Activated naive CD8-positive, alpha-beta T cell treated with anti-CD3 and anti-CD28 coated beads for 36 hours (primary cell): Measurements from ENCODE around the gene TDRD3. TPM values are rescaled to one million over a fixed set of nuclear protein-coding genes. Genes with fewer than 3 reads are reported as not detected.

ENCODE experiments used
- DNase-seq: peaks from one replicate; pipeline ENCODE4 v3.0.0; 2021
- H3K27ac Mint-ChIP-seq: one replicate; pipeline ENCODE4 v1.8.0; 2022; ENCODE audit warnings: mild to moderate bottlenecking, moderate library complexity, mixed read lengths
- H3K27me3 Mint-ChIP-seq: one replicate; pipeline ENCODE4 v1.8.0; 2022; ENCODE audit warnings: mild to moderate bottlenecking, mixed read lengths
- H3K36me3 Mint-ChIP-seq: one replicate; pipeline ENCODE4 v1.8.0; 2021; ENCODE audit warnings: mild to moderate bottlenecking, mixed read lengths
- H3K4me1 Mint-ChIP-seq: one replicate; pipeline ENCODE4 v1.8.0; 2021; ENCODE audit warnings: mixed read lengths
- H3K4me3 Mint-ChIP-seq: one replicate; pipeline ENCODE4 v1.8.0; 2022; ENCODE audit warnings: mild to moderate bottlenecking, moderate library complexity, mixed read lengths
- H3K9me3 Mint-ChIP-seq: one replicate; pipeline ENCODE4 v1.8.0; 2022; ENCODE audit warnings: mixed read lengths
- total RNA-seq, 2 experiments: library from RNA; stranded (reverse); gene quantifications; one replicate each; pipeline ENCODE4 v1.2.3, GENCODE V29; 2021

Gene TDRD3
- total RNA-seq, 2 experiments from 2014 or later = 19.2 to 19.9 TPM

- Mint-ChIP-seq H3K4me3 (no peak overlapping the region), H3K4me1 (no peaks in the 10 kb centered on the region), H3K27me3 (no peaks in the 10 kb centered on the region), H3K36me3 (peaks cover 8% of the 10 kb centered on the region), H3K27ac (no peak overlapping the region), H3K9me3 (no peaks in the 10 kb centered on the region)
- no peak for DNase-seq
Observed at GRCh38 chr13:60562096-60562780, 165.2 kb downstream of the TDRD3 start.

GRCh38 chr13:60571571-60571970, 174.6 kb downstream of the TDRD3 start:
- DNase-seq = no peak
- H3K9me3 Mint-ChIP-seq = peaks cover 2% of the 10 kb centered on the region
- no peaks in the 10 kb centered on the region for H3K27me3 Mint-ChIP-seq
- peaks cover 50% of the 10 kb centered on the region for H3K36me3 Mint-ChIP-seq
- H3K27ac Mint-ChIP-seq = peak overlapping the region; percentile 53
- no peak overlapping the region for H3K4me3 Mint-ChIP-seq
- H3K4me1 Mint-ChIP-seq = peaks cover 3% of the 10 kb centered on the region

GRCh38 chr13:60572003-60572798, 175.2 kb downstream of the TDRD3 start:
- Mint-ChIP-seq H3K4me3 (no peak overlapping the region), H3K9me3 (peaks cover 2% of the 10 kb centered on the region), H3K36me3 (peaks cover 46% of the 10 kb centered on the region), H3K27ac (peak overlapping the region; percentile 53), H3K27me3 (no peaks in the 10 kb centered on the region), H3K4me1 (peaks cover 3% of the 10 kb centered on the region)
- no peak for DNase-seq

GRCh38 chr13:60572855-60573254, 175.8 kb downstream of the TDRD3 start:
- H3K9me3 Mint-ChIP-seq = peaks cover 2% of the 10 kb centered on the region
- peaks cover 41% of the 10 kb centered on the region for H3K36me3 Mint-ChIP-seq
- H3K4me3 Mint-ChIP-seq = no peak overlapping the region
- peaks cover 3% of the 10 kb centered on the region for H3K4me1 Mint-ChIP-seq
- no peaks in the 10 kb centered on the region for H3K27me3 Mint-ChIP-seq
- no peak overlapping the region for H3K27ac Mint-ChIP-seq
- DNase-seq = no peak

GRCh38 chr13:60574735-60575134, 177.7 kb downstream of the TDRD3 start:
- Mint-ChIP-seq H3K36me3 (peaks cover 25% of the 10 kb centered on the region), H3K27me3 (no peaks in the 10 kb centered on the region), H3K4me3 (no peak overlapping the region), H3K9me3 (no peaks in the 10 kb centered on the region), H3K27ac (no peak overlapping the region), H3K4me1 (peaks cover 3% of the 10 kb centered on the region)
- DNase-seq = no peak

GRCh38 chr13:60575142-60575541, 178.1 kb downstream of the TDRD3 start:
- Mint-ChIP-seq H3K4me3 (no peak overlapping the region), H3K27me3 (no peaks in the 10 kb centered on the region), H3K27ac (no peak overlapping the region), H3K36me3 (peaks cover 23% of the 10 kb centered on the region), H3K9me3 (no peaks in the 10 kb centered on the region), H3K4me1 (peaks cover 3% of the 10 kb centered on the region)
- DNase-seq = no peak

- Mint-ChIP-seq H3K9me3 (no peaks in the 10 kb centered on the region), H3K36me3 (peaks cover 12% of the 10 kb centered on the region), H3K4me1 (no peaks in the 10 kb centered on the region), H3K27me3 (no peaks in the 10 kb centered on the region), H3K27ac (no peak overlapping the region), H3K4me3 (no peak overlapping the region)
- no peak for DNase-seq
Observed at GRCh38 chr13:60577761-60578160, 180.7 kb downstream of the TDRD3 start.

GRCh38 chr13:60583196-60583888, 186.3 kb downstream of the TDRD3 start:
- no peak overlapping the region for H3K4me3 Mint-ChIP-seq

GRCh38 chr13:60583911-60584753, 187.1 kb downstream of the TDRD3 start:
- no peaks in the 10 kb centered on the region for H3K36me3 Mint-ChIP-seq
- no peak overlapping the region for H3K4me3 Mint-ChIP-seq
- H3K9me3 Mint-ChIP-seq = peaks cover 4% of the 10 kb centered on the region
- H3K27me3 Mint-ChIP-seq = no peaks in the 10 kb centered on the region
- peak; percentile 13 for DNase-seq
- no peak overlapping the region for H3K27ac Mint-ChIP-seq
- H3K4me1 Mint-ChIP-seq = peaks cover 5% of the 10 kb centered on the region

More at GRCh38 chr13:60583196-60583888, 186.3 kb downstream of the TDRD3 start:
- Mint-ChIP-seq H3K27me3 (no peaks in the 10 kb centered on the region), H3K27ac (no peak overlapping the region), H3K9me3 (peaks cover 4% of the 10 kb centered on the region), H3K36me3 (no peaks in the 10 kb centered on the region), H3K4me1 (peaks cover 5% of the 10 kb centered on the region)
- DNase-seq = no peak

GRCh38 chr13:60584976-60585375, 188.0 kb downstream of the TDRD3 start:
- no peak for DNase-seq
- Mint-ChIP-seq H3K27ac (no peak overlapping the region), H3K4me1 (peaks cover 5% of the 10 kb centered on the region), H3K27me3 (no peaks in the 10 kb centered on the region), H3K9me3 (peaks cover 4% of the 10 kb centered on the region), H3K4me3 (no peak overlapping the region), H3K36me3 (no peaks in the 10 kb centered on the region)

- no peak for DNase-seq
- Mint-ChIP-seq H3K4me1 (no peaks in the 10 kb centered on the region), H3K9me3 (no peaks in the 10 kb centered on the region), H3K27me3 (no peaks in the 10 kb centered on the region), H3K27ac (no peak overlapping the region), H3K36me3 (no peaks in the 10 kb centered on the region), H3K4me3 (no peak overlapping the region)
Observed at GRCh38 chr13:60590800-60591747, 194.1 kb downstream of the TDRD3 start.

GRCh38 chr13:60603049-60603448, 206.0 kb downstream of the TDRD3 start:
- Mint-ChIP-seq H3K4me1 (no peaks in the 10 kb centered on the region), H3K27me3 (no peaks in the 10 kb centered on the region), H3K36me3 (no peaks in the 10 kb centered on the region), H3K9me3 (no peaks in the 10 kb centered on the region), H3K4me3 (no peak overlapping the region), H3K27ac (no peak overlapping the region)
- DNase-seq = no peak

- no peaks in the 10 kb centered on the region for H3K27me3 Mint-ChIP-seq
- DNase-seq = no peak
- no peaks in the 10 kb centered on the region for H3K36me3 Mint-ChIP-seq
- H3K27ac Mint-ChIP-seq = no peak overlapping the region
- H3K4me3 Mint-ChIP-seq = no peak overlapping the region
- no peaks in the 10 kb centered on the region for H3K4me1 Mint-ChIP-seq
- H3K9me3 Mint-ChIP-seq = no peaks in the 10 kb centered on the region
Observed at GRCh38 chr13:60604058-60604457, 207.0 kb downstream of the TDRD3 start.

- no peaks in the 10 kb centered on the region for H3K4me1 Mint-ChIP-seq
Observed at GRCh38 chr13:60608954-60609353, 211.9 kb downstream of the TDRD3 start.

More at GRCh38 chr13:60608954-60609353, 211.9 kb downstream of the TDRD3 start:
- H3K9me3 Mint-ChIP-seq = no peaks in the 10 kb centered on the region
- H3K27me3 Mint-ChIP-seq = no peaks in the 10 kb centered on the region
- DNase-seq = no peak
- no peaks in the 10 kb centered on the region for H3K36me3 Mint-ChIP-seq
- H3K27ac Mint-ChIP-seq = no peak overlapping the region
- H3K4me3 Mint-ChIP-seq = no peak overlapping the region
